Measurements from ENCODE around the gene FUT7.

FUT7 gene

GRCh38 chr9:137028263-137029057 lies 3.4 kb downstream of the FUT7 start (continued):
- TF ChIP-seq ZNF629 (tag by site-specific recombination; IDR thresholded peaks at IDR 0.05): 0 out of 2 replicates have a peak, but pooled peaks have one; percentile 27
- TF ChIP-seq GLIS1 (tag by site-specific recombination; IDR thresholded peaks at IDR 0.05): peak; percentile 94
- TF ChIP-seq ZNF391 (tag by site-specific recombination; IDR thresholded peaks at IDR 0.05; ENCODE audit: borderline replicate concordance, low read depth): peak; percentile 68; the same call in 1 of the 2 replicates
- TF ChIP-seq ZNF404 (tag by site-specific recombination; IDR thresholded peaks at IDR 0.05): no peak
- TF ChIP-seq ZNF510 (tag by site-specific recombination; IDR thresholded peaks at IDR 0.05; ENCODE audit: insufficient replicate concordance): no peak
- peak; percentile 94 for TF ChIP-seq ZNF335 (tag by site-specific recombination; conservative IDR thresholded peaks at IDR 0.05)
- 0 out of 2 replicates have a peak, but pooled peaks have one; percentile 12 for TF ChIP-seq ZNF610 (tag by site-specific recombination; IDR thresholded peaks at IDR 0.05; ENCODE audit: borderline replicate concordance)
- TF ChIP-seq RBAK (tag by site-specific recombination; IDR thresholded peaks at IDR 0.05): no peak
- no peak for TF ChIP-seq ZNF843 (tag by site-specific recombination; IDR thresholded peaks at IDR 0.05)

- ChIA-PET POLR2A (interaction anchor here (0.6 to 1.4 kb wide), 2 partner anchors 43 to 79 kb away, joined by 3 read pairs; no protein-coding TSS in a partner anchor), CTCF (interaction anchor here (0.7 to 5.8 kb wide), 20 partner anchors 8 to 244 kb away, joined by 3 to 86 read pairs (median 10); partner anchors contain the start of genes CLIC3, MAN1B1, NPDC1 and RNF224)
- Histone ChIP-seq H3K9me3 (ENCODE audit: control insufficient read depth, insufficient read depth, low read depth, low read length) (no peaks in the 10 kb centered on the region), H3K27ac (ENCODE audit: extremely low read depth, low read depth, low read length) (peak within 1 kb of the TSS; percentile 66; the same call in 1 of the 2 replicates), H3K36me3 (ENCODE audit: control insufficient read depth in 2 of 2, insufficient read depth in 1 of 2, low read length in 2 of 2) (no peaks in the 10 kb centered on the region), H3K4me1 (ENCODE audit: control insufficient read depth, insufficient read depth, low read length) (peaks cover 2% of the 10 kb centered on the region; the same call in 1 of the 2 replicates), H3K4me3 (ENCODE audit: low read depth, low read length) (peak within 1 kb of the TSS; percentile 42)
- TF ChIP-seq ZEB2 (tag by site-specific recombination; IDR thresholded peaks at IDR 0.05): no peak
- TF ChIP-seq HOXA7 (CRISPR knock-in tag; IDR thresholded peaks at IDR 0.05; ENCODE audit: borderline replicate concordance): no peak
- no peak for TF ChIP-seq ZNF146 (tag by site-specific recombination; IDR thresholded peaks at IDR 0.05)
- 0 out of 2 replicates have a peak, but pooled peaks have one; percentile 12 for TF ChIP-seq EGR2 (tag by site-specific recombination; IDR thresholded peaks at IDR 0.05; ENCODE audit: low read depth)
- no peak for TF ChIP-seq ZBTB20 (tag by site-specific recombination; IDR thresholded peaks at IDR 0.05)
- no peak for TF ChIP-seq ZNF600 (tag by site-specific recombination; IDR thresholded peaks at IDR 0.05)
- peak; percentile 57 for TF ChIP-seq ZBTB8A (tag by site-specific recombination; IDR thresholded peaks at IDR 0.05)
- TF ChIP-seq ZNF704 (tag by site-specific recombination; IDR thresholded peaks at IDR 0.05): no peak
- no peak for TF ChIP-seq ZNF302 (tag by site-specific recombination; IDR thresholded peaks at IDR 0.05; ENCODE audit: low read depth)
- 0 out of 2 replicates have a peak, but pooled peaks have one; percentile 44 for TF ChIP-seq PATZ1 (tag by site-specific recombination; IDR thresholded peaks at IDR 0.05)
- no peak for TF ChIP-seq ZNF843 (tag by site-specific recombination; IDR thresholded peaks at IDR 0.05)
- no peak for TF ChIP-seq INSM2 (tag by site-specific recombination; IDR thresholded peaks at IDR 0.05)
- TF ChIP-seq WT1 (tag by site-specific recombination; IDR thresholded peaks at IDR 0.05): no peak
- peak; percentile 72 for TF ChIP-seq GLIS2 (tag by site-specific recombination; IDR thresholded peaks at IDR 0.05)
- peak; percentile 64 for TF ChIP-seq GLIS1 (tag by site-specific recombination; IDR thresholded peaks at IDR 0.05)
- TF ChIP-seq ZBTB26 (tag by site-specific recombination; optimal IDR thresholded peaks at IDR 0.05): peak; percentile 52
- no peak for TF ChIP-seq ZNF140 (tag by site-specific recombination; IDR thresholded peaks at IDR 0.05)
These were observed 4.3 kb downstream of the FUT7 start, which contains the start of gene ABCA2 for GRCh38 chr9:137027369-137028262. Gene ABCA2, minus strand, starts transcription at chr9:137028237. Its CDS starts 97 bp downstream, at chr9:137028140.

Measured in HEK293 (cell line).